H9 (cell line): ENCODE measurements around the gene PDIA2. TPM values are rescaled to one million over a fixed set of nuclear protein-coding genes. Genes with fewer than 3 reads are reported as not detected.
"Not testable (repeated sequence)": the region's sequence is repeated elsewhere in the genome, so short reads cannot be mapped to it uniquely, and the experiment has no call there.

Experiments
- DNase-seq: peaks from one replicate; pipeline ENCODE4 v3.0.0-alpha.2; 2017
- H2AFZ ChIP-seq: one replicate; pipeline ENCODE4 v1.6.1; 2013; ENCODE audit warnings: mild to moderate bottlenecking, low read length, control low read depth, moderate library complexity
- H2AK5ac ChIP-seq: 2 replicates; pipeline ENCODE4 v1.6.1; 2013; ENCODE audit warnings: low read length, control low read depth, mixed read lengths; ENCODE audit not compliant: insufficient read length
- H2BK120ac ChIP-seq: one replicate; pipeline ENCODE4 v1.6.1; 2013; ENCODE audit warnings: low read depth, mild to moderate bottlenecking, low read length, control low read depth, inconsistent platforms; ENCODE audit not compliant: poor library complexity, severe bottlenecking
- H2BK12ac ChIP-seq: 2 replicates; pipeline ENCODE4 v1.6.1; 2013; ENCODE audit warnings: low read length, control low read depth, mixed read lengths, low read depth; ENCODE audit not compliant: insufficient read length
- H2BK15ac ChIP-seq: 2 replicates; pipeline ENCODE4 v1.6.1; 2013; ENCODE audit warnings: low read depth, low read length, control low read depth
- H2BK20ac ChIP-seq: one replicate; pipeline ENCODE4 v1.6.1; 2013; ENCODE audit warnings: low read depth, mild to moderate bottlenecking, low read length, control low read depth, inconsistent platforms; ENCODE audit not compliant: poor library complexity, severe bottlenecking
- H2BK5ac ChIP-seq: 2 replicates; pipeline ENCODE4 v1.6.1; 2013; ENCODE audit warnings: low read length, control low read depth, mixed read lengths; ENCODE audit not compliant: insufficient read length
- H3K14ac ChIP-seq: 2 replicates; pipeline ENCODE4 v1.6.1; 2013; ENCODE audit warnings: low read length, control low read depth; ENCODE audit not compliant: insufficient read depth
- H3K18ac ChIP-seq: 2 replicates; pipeline ENCODE4 v1.6.1; 2013; ENCODE audit warnings: low read depth, mild to moderate bottlenecking, mixed read lengths, low read length, control low read depth; ENCODE audit not compliant: insufficient read length
- H3K23ac ChIP-seq: 2 replicates; pipeline ENCODE4 v1.6.1; 2013; ENCODE audit warnings: low read length, control low read depth, mixed read lengths, low read depth; ENCODE audit not compliant: insufficient read length
- H3K23me2 ChIP-seq: 2 replicates; pipeline ENCODE4 v1.6.1; 2013; ENCODE audit warnings: low read depth, mild to moderate bottlenecking, mixed read lengths, low read length, control low read depth; ENCODE audit not compliant: insufficient read length, poor library complexity, severe bottlenecking
- H3K27ac ChIP-seq: 2 replicates; pipeline ENCODE4 v1.5.1; 2013; ENCODE audit warnings: low read length, control low read depth, mixed read lengths, low read depth; ENCODE audit not compliant: insufficient read length
- H3K27me3 ChIP-seq: 2 replicates; pipeline ENCODE4 v1.6.1; 2013; ENCODE audit warnings: low read length, control low read depth, inconsistent platforms; ENCODE audit not compliant: insufficient read depth
- H3K4ac ChIP-seq: 2 replicates; pipeline ENCODE4 v1.6.1; 2013; ENCODE audit warnings: low read depth, mild to moderate bottlenecking, control low read depth, inconsistent platforms, low read length, moderate library complexity
- H3K4me1 ChIP-seq: 2 replicates; pipeline ENCODE4 v1.6.1; 2013; ENCODE audit warnings: low read length, control low read depth, inconsistent platforms; ENCODE audit not compliant: insufficient read depth
- H3K4me2 ChIP-seq: 2 replicates; pipeline ENCODE4 v1.6.1; 2013; ENCODE audit warnings: low read length, control low read depth, mixed read lengths; ENCODE audit not compliant: insufficient read length, insufficient read depth
- H3K56ac ChIP-seq: 2 replicates; pipeline ENCODE4 v1.6.1; 2013; ENCODE audit warnings: low read depth, mild to moderate bottlenecking, mixed read lengths, low read length, control low read depth; ENCODE audit not compliant: insufficient read length
- H3K79me1 ChIP-seq: 2 replicates; pipeline ENCODE4 v1.6.1; 2013; ENCODE audit warnings: low read depth, mild to moderate bottlenecking, moderate library complexity, low read length, control low read depth, inconsistent platforms; ENCODE audit not compliant: insufficient read depth, poor library complexity, severe bottlenecking
- H3K79me2 ChIP-seq: 2 replicates; pipeline ENCODE4 v1.6.1; 2013; ENCODE audit warnings: low read length, control low read depth, inconsistent platforms; ENCODE audit not compliant: insufficient read depth
- H3K9ac ChIP-seq: 2 replicates; pipeline ENCODE4 v1.6.1; 2013; ENCODE audit warnings: low read length, control low read depth, mixed read lengths; ENCODE audit not compliant: insufficient read length; ENCODE audit errors: extremely low read depth
- H3K9me3 ChIP-seq: one replicate; pipeline ENCODE4 v1.6.1; 2013; ENCODE audit warnings: low read depth, low read length, inconsistent platforms; ENCODE audit not compliant: control insufficient read depth
- H3T11ph ChIP-seq: one replicate; pipeline ENCODE4 v1.6.1; 2013; ENCODE audit warnings: mild to moderate bottlenecking, low read length, control low read depth, inconsistent platforms
- H4K20me1 ChIP-seq: one replicate; pipeline ENCODE4 v1.6.1; 2013; ENCODE audit not compliant: control insufficient read depth, insufficient read length, insufficient read depth
- H4K5ac ChIP-seq: 2 replicates; pipeline ENCODE4 v1.6.1; 2013; ENCODE audit warnings: low read depth, mild to moderate bottlenecking, mixed read lengths, low read length, control low read depth; ENCODE audit not compliant: insufficient read length
- H4K8ac ChIP-seq: replicated peaks from 2 replicates; pipeline ENCODE4 v1.6.1; 2013; ENCODE audit warnings: low read length, control low read depth, mixed read lengths, low read depth; ENCODE audit not compliant: insufficient read length
- H4K91ac ChIP-seq: 2 replicates; pipeline ENCODE4 v1.6.1; 2013; ENCODE audit warnings: low read depth, mild to moderate bottlenecking, moderate library complexity, mixed read lengths, low read length, control low read depth; ENCODE audit not compliant: insufficient read length
- H3K27ac Mint-ChIP-seq, 3 experiments: 2 replicates in 2 of 3; 3 replicates in 1 of 3; pipeline ENCODE4 v1.8.0; 2020 to 2021; ENCODE audit warnings: mixed read lengths in 3 of 3, mild to moderate bottlenecking in 1 of 3, moderate library complexity in 1 of 3
- H3K27me3 Mint-ChIP-seq: 2 replicates; pipeline ENCODE4 v1.8.0; 2021; ENCODE audit warnings: low read depth, mild to moderate bottlenecking, moderate library complexity, mixed read lengths
- H3K36me3 Mint-ChIP-seq, 3 experiments: 2 replicates in 2 of 3; 3 replicates in 1 of 3; pipeline ENCODE4 v1.8.0; 2020 to 2021; ENCODE audit warnings: low read depth in 3 of 3, mixed read lengths in 3 of 3; ENCODE audit not compliant: insufficient read depth in 1 of 3
- H3K4me1 Mint-ChIP-seq, 2 experiments: 2 replicates each; pipeline ENCODE4 v1.8.0; 2020; ENCODE audit warnings: mixed read lengths in 2 of 2
- H3K4me3 Mint-ChIP-seq, 2 experiments: 2 replicates in 1 of 2; 3 replicates in 1 of 2; pipeline ENCODE4 v1.8.0; 2020 to 2021; ENCODE audit warnings: mild to moderate bottlenecking in 2 of 2, mixed read lengths in 2 of 2, moderate library complexity in 1 of 2
- H3K9me3 Mint-ChIP-seq, 2 experiments: 2 replicates in 1 of 2; 3 replicates in 1 of 2; pipeline ENCODE4 v1.8.0; 2020; ENCODE audit warnings: mild to moderate bottlenecking in 2 of 2, mixed read lengths in 2 of 2, moderate library complexity in 1 of 2
- WGBS: extraction: QIAGEN DNeasy Blood & Tissue Kit; methylation state at CpG from one replicate; pipeline ENCODE4 v1.1.7; 2013; ENCODE audit warnings: missing lambda C conversion rate, low lambda C conversion rate, mixed read lengths; ENCODE audit not compliant: insufficient read length; ENCODE audit errors: extremely low coverage; 5-methylcytosine and 5-hydroxymethylcytosine counted together
- total RNA-seq: library from RNA; stranded (reverse); gene quantifications from 2 replicates; pipeline ENCODE4 v1.2.1, GENCODE V29; 2021

The PDIA2 gene
- total RNA-seq, 1 experiment from 2014 or later, result 1.4 TPM

DNA sequence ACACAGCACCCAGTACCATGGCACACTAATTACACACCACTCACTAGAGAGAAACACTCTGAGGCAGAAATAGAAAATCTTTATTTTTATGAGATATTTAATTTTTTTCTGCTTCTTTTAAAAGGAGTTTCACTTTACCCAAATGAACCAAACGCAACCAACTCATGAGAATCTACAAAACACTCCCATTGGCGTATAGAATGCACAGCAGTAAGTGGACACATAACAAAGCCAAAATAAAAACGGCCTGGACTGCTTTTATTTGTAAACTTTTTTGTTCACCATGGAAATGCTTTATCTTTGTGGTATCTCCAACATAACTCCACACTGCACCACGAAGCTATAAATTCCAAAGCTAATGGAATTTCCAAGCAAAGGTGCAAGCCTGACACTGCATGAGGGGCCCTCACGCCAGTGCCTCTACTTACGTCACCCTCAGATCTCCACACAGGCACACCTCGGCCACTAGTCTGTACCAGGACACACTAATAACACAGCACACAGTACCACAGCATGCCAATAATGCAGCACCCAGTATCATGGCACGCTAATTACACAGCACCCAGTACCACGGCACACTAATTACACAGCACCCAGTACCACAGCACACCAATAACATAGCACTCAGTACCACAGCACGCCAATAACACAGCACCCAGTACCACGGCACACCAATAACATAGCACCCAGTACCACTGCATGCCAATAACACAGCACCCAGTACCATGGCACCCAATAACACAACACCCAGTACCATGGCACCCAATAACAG lies 52.1 kb downstream of the PDIA2 start:
- H3K23ac ChIP-seq, H3K4me3 Mint-ChIP-seq, H3K23me2 ChIP-seq, H4K20me1 ChIP-seq, H3K4ac ChIP-seq, H2BK5ac ChIP-seq, H3K9ac ChIP-seq, H3K14ac ChIP-seq, H2AK5ac ChIP-seq, H3K4me1 ChIP-seq, H2BK15ac ChIP-seq, H3K9me3 Mint-ChIP-seq, H3K27me3 ChIP-seq, H2BK120ac ChIP-seq, H2BK12ac ChIP-seq, H4K5ac ChIP-seq, H3K9me3 ChIP-seq, H4K8ac ChIP-seq, DNase-seq, H4K91ac ChIP-seq, H3K18ac ChIP-seq, H3K27ac Mint-ChIP-seq, H3T11ph ChIP-seq, H3K27me3 Mint-ChIP-seq, H3K79me1 ChIP-seq, H2BK20ac ChIP-seq, H3K4me2 ChIP-seq, H3K36me3 Mint-ChIP-seq, H3K56ac ChIP-seq, H3K27ac ChIP-seq, H2AFZ ChIP-seq: not testable (repeated sequence)
- peaks cover 37% of the 10 kb centered on the region; the same call in 1 of the 2 replicates for H3K79me2 ChIP-seq
- peaks cover 13 to 14% of the 10 kb centered on the region in 2 experiments for H3K4me1 Mint-ChIP-seq
- no CpG with 5 or more reads among the region's 11 CpGs for WGBS
